ENCODE measurements around the gene ZFAND3.
"Not testable (repeated sequence)": the region's sequence is repeated elsewhere in the genome, so short reads cannot be mapped to it uniquely, and the experiment has no call there.

The ZFAND3 gene

DNA sequence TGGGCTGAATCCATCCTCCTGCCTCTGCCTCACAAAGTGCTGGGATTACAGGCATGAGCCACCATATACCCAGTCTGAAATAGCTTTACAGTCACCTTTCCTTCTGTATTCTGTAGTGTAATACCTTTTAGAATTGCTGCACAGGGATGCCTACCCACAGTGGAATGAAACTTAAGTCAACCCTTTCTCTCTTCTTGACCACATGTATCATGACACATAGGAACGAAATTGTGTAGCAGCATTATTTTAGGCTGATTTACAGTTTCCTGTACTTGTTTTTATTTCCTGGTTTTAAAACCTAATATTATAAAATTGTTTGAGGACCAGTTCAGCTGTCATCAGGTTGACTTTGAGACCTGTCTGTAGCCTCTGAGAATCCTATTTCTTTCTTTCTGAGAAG lies 297.8 kb downstream of the ZFAND3 start:
- TF ChIP-seq POLR2A (IDR thresholded peaks at IDR 0.05; ENCODE audit: low read depth, low read length): no peak
- TF ChIP-seq POLR2AphosphoS5 (IDR thresholded peaks at IDR 0.05; ENCODE audit: low read depth, low read length): no peak
- TF ChIP-seq TAF1 (IDR thresholded peaks at IDR 0.05; ENCODE audit: borderline replicate concordance, low read depth, low read length): no peak
- DNase-seq (ENCODE audit: insufficient read length): no peak
- no peak for FAIRE-seq

DNA sequence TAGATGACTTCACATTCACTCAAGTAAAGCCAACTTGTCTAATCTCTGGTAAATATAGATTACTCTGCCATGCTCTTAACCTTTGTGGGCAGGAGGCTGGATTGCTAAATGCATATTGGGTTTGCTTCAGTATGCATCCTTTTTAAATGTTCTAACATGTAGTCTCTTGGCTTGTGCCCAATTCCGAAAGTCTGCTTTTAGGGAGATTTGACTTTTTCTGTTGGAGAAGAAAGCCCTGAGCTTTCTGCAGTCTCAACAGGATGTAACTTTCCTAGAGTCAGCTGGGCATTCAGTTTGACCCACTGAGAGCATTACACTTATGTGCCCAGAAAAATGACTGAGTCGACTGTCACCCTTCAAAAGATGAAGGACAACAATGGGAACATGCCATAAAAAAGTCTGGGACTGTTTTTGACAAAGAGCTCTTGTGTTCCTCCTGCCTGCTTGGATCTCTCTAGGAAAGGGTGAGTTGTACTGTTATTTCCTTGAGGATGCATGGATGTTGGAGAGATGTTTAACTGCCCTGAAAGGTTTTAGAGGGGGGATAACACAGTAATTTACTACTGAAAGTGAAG lies 299.4 kb downstream of the ZFAND3 start:
- no peak for DNase-seq (ENCODE audit: insufficient read length)
- TF ChIP-seq POLR2A (IDR thresholded peaks at IDR 0.05; ENCODE audit: low read depth, low read length) (no peak), POLR2AphosphoS5 (IDR thresholded peaks at IDR 0.05; ENCODE audit: low read depth, low read length) (no peak), TAF1 (IDR thresholded peaks at IDR 0.05; ENCODE audit: borderline replicate concordance, low read depth, low read length) (no peak)
- FAIRE-seq: no peak

- no peak for DNase-seq (ENCODE audit: insufficient read length)
- TF ChIP-seq POLR2A (IDR thresholded peaks at IDR 0.05; ENCODE audit: low read depth, low read length) (no peak), TAF1 (IDR thresholded peaks at IDR 0.05; ENCODE audit: borderline replicate concordance, low read depth, low read length) (no peak), POLR2AphosphoS5 (IDR thresholded peaks at IDR 0.05; ENCODE audit: low read depth, low read length) (no peak)
- no peak for FAIRE-seq
Measured at GRCh38 chr6:38119516-38119915, 300.0 kb downstream of the ZFAND3 start.

DNA sequence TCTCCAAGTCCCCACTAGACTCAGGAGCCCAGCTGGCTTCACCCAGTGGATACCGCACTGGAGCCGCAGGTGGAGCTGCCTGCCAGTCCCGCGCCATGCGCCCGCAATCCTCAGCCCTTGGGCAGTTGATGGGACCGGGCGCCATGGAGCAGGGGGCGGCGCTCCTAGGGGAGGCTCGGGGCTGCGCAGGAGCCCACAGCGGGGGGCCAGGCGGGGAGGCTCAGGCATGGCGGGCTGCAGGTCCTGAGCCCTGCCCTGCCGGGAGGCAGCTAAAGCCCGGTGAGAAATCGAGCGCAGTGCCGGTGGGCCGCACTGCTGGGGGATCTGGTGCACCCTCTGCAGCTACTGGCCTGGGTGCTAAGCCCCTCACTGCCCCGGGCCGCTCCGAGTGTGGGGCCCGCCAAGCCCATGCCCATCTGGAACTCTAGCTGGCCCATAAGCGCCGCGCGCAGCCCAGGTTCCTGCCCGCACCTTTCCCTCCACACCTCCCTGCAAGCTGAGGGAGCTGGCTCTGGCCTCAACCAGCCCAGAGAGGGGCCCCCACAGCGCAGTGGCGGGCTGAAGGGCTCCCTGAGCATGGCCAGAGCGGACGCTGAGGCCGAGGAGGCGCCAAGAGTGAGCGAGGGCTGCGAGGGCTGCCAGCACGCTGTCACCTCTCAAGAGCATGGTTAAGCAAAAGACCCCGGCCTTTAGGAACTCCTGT lies 304.8 kb downstream of the ZFAND3 start:
- not testable (repeated sequence) for FAIRE-seq; DNase-seq (ENCODE audit: insufficient read length)

GRCh38 chr6:38127284-38127683 lies 307.8 kb downstream of the ZFAND3 start:
- no peak for FAIRE-seq
- DNase-seq (ENCODE audit: insufficient read length): no peak
- TF ChIP-seq POLR2AphosphoS5 (IDR thresholded peaks at IDR 0.05; ENCODE audit: low read depth, low read length) (no peak), POLR2A (IDR thresholded peaks at IDR 0.05; ENCODE audit: low read depth, low read length) (no peak)

DNA sequence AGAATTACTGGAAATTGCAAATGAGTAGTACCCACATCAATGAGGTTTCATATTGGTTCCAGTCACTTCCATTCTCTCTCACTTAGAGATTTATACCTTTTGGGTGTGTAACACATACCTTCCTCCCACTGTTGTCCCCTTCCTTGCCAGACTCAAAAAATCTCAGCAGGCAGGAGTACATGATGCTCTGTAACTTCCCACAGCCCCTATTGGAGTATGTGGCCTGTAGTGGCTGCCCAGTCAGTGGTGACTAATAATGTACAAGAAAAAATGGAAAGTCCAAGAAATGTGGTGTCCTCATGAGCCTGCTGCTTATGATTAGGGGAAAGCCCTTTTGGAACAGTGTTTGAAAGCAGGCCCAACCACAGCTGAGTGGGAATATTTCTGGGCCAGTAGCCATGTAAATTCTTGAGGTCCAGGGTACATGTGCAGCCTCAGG lies 312.0 kb downstream of the ZFAND3 start:
- no peak for DNase-seq (ENCODE audit: insufficient read length)
- no peak for FAIRE-seq
- TF ChIP-seq POLR2A (IDR thresholded peaks at IDR 0.05; ENCODE audit: low read depth, low read length) (no peak), TAF1 (IDR thresholded peaks at IDR 0.05; ENCODE audit: borderline replicate concordance, low read depth, low read length) (no peak), POLR2AphosphoS5 (IDR thresholded peaks at IDR 0.05; ENCODE audit: low read depth, low read length) (no peak)

GRCh38 chr6:38133932-38134703 lies 314.6 kb downstream of the ZFAND3 start:
- no peak for DNase-seq (ENCODE audit: insufficient read length)
- no peak for TF ChIP-seq TAF1 (IDR thresholded peaks at IDR 0.05; ENCODE audit: borderline replicate concordance, low read depth, low read length)
- TF ChIP-seq POLR2A (IDR thresholded peaks at IDR 0.05; ENCODE audit: low read depth, low read length): no peak
- TF ChIP-seq POLR2AphosphoS5 (IDR thresholded peaks at IDR 0.05; ENCODE audit: low read depth, low read length): no peak
- FAIRE-seq: no peak

GRCh38 chr6:38134704-38135088 lies 315.2 kb downstream of the ZFAND3 start:
- FAIRE-seq: no peak

GRCh38 chr6:38136547-38136946 lies 317.0 kb downstream of the ZFAND3 start:
- FAIRE-seq (no peak), DNase-seq (ENCODE audit: insufficient read length) (no peak)
- no peak for TF ChIP-seq POLR2AphosphoS5 (IDR thresholded peaks at IDR 0.05; ENCODE audit: low read depth, low read length)
- TF ChIP-seq POLR2A (IDR thresholded peaks at IDR 0.05; ENCODE audit: low read depth, low read length): no peak

More at GRCh38 chr6:38134704-38135088, 315.2 kb downstream of the ZFAND3 start:
- no peak for TF ChIP-seq POLR2AphosphoS5 (IDR thresholded peaks at IDR 0.05; ENCODE audit: low read depth, low read length)
- TF ChIP-seq TAF1 (IDR thresholded peaks at IDR 0.05; ENCODE audit: borderline replicate concordance, low read depth, low read length): no peak
- no peak for TF ChIP-seq POLR2A (IDR thresholded peaks at IDR 0.05; ENCODE audit: low read depth, low read length)
- no peak for DNase-seq (ENCODE audit: insufficient read length)

GRCh38 chr6:38137608-38138265 lies 318.2 kb downstream of the ZFAND3 start:
- TF ChIP-seq POLR2A (IDR thresholded peaks at IDR 0.05; ENCODE audit: low read depth, low read length) (no peak), POLR2AphosphoS5 (IDR thresholded peaks at IDR 0.05; ENCODE audit: low read depth, low read length) (no peak), TAF1 (IDR thresholded peaks at IDR 0.05; ENCODE audit: borderline replicate concordance, low read depth, low read length) (no peak)
- no peak for DNase-seq (ENCODE audit: insufficient read length)
- no peak for FAIRE-seq

- DNase-seq (ENCODE audit: insufficient read length) (no peak), FAIRE-seq (no peak)
- TF ChIP-seq TAF1 (IDR thresholded peaks at IDR 0.05; ENCODE audit: borderline replicate concordance, low read depth, low read length) (no peak), POLR2AphosphoS5 (IDR thresholded peaks at IDR 0.05; ENCODE audit: low read depth, low read length) (no peak), POLR2A (IDR thresholded peaks at IDR 0.05; ENCODE audit: low read depth, low read length) (no peak)
Measured at GRCh38 chr6:38138374-38138773, 318.8 kb downstream of the ZFAND3 start.
